Muscle layer of duodenum (tissue), 2 donors: ENCODE measurements around the gene ADRA2A.

Experiments used
- H3K27ac ChIP-seq: one replicate; pipeline ENCODE4 v1.7.0; 2013; ENCODE audit warnings: mild to moderate bottlenecking, low read length
- H3K27me3 ChIP-seq: one replicate; pipeline ENCODE4 v1.7.0; 2013; ENCODE audit warnings: low read depth, mild to moderate bottlenecking, control low read depth, low read length
- H3K36me3 ChIP-seq, 2 donors: one replicate each; pipeline ENCODE4 v1.7.0; 2013; ENCODE audit warnings: low read length in 2 of 2, control low read depth in 1 of 2, mild to moderate bottlenecking in 1 of 2; ENCODE audit not compliant: insufficient read depth in 2 of 2, control insufficient read depth in 1 of 2
- H3K4me1 ChIP-seq, 2 donors: one replicate each; pipeline ENCODE4 v1.7.0; 2013; ENCODE audit warnings: low read length in 2 of 2, mild to moderate bottlenecking in 2 of 2, control low read depth in 1 of 2, moderate library complexity in 1 of 2; ENCODE audit not compliant: insufficient read depth in 2 of 2, control insufficient read depth in 1 of 2
- H3K4me3 ChIP-seq, 2 donors: one replicate each; pipeline ENCODE4 v1.7.0; 2013; ENCODE audit warnings: low read length in 2 of 2, low read depth in 1 of 2, mild to moderate bottlenecking in 1 of 2
- H3K9me3 ChIP-seq, 2 donors: one replicate each; pipeline ENCODE4 v1.7.0; 2013; ENCODE audit warnings: low read length in 2 of 2, control low read depth in 1 of 2, mild to moderate bottlenecking in 1 of 2; ENCODE audit not compliant: control insufficient read depth in 1 of 2
- donor health status: healthy.

Gene ADRA2A

DNA sequence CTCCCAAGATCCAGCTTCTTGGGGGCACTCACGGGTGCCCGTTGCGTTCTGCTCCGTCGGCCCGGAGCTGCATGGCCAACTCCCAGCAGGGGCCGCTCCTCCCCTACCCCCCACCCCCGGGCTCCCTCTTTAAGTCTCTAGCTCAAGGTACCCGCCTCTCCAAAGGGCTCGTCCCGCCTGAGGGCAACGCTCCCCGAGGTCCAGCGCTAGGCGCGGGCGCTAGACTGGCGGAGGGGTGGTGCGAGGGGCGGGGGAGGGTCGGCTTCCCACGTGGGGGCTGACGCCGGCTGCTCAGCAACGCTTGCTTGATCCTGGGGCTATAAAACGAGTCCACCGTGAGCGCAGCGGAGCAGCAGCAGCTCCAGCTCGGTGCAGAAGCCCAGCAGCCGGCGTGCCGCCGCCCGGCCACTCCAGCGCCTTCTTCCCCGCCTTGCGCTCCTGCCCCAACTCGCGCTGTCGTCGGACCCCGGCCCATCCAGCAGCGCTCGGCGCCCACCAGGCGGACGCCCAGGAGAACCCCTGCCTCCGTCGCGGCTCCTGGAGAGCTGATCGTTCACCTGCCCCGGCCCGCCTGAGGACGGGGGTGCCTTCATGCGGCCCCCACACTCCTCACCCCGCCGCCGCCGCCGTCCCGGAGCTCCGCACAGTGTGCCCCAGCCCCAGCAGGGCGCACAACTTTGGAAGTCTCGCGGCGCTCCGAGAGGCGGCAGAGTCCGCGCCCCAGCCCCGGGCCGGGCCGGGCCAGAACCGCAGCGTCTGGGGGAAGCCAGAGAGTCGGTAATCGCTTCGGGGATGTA, at the start of gene ADRA2A:
Gene ADRA2A (plus strand): TSS at position 348 of the 797 bp plus-strand sequence. CDS start 968 bp downstream, outside the sequence.
- H3K27me3 ChIP-seq = peaks cover 29% of the 10 kb centered on the region

DNA sequence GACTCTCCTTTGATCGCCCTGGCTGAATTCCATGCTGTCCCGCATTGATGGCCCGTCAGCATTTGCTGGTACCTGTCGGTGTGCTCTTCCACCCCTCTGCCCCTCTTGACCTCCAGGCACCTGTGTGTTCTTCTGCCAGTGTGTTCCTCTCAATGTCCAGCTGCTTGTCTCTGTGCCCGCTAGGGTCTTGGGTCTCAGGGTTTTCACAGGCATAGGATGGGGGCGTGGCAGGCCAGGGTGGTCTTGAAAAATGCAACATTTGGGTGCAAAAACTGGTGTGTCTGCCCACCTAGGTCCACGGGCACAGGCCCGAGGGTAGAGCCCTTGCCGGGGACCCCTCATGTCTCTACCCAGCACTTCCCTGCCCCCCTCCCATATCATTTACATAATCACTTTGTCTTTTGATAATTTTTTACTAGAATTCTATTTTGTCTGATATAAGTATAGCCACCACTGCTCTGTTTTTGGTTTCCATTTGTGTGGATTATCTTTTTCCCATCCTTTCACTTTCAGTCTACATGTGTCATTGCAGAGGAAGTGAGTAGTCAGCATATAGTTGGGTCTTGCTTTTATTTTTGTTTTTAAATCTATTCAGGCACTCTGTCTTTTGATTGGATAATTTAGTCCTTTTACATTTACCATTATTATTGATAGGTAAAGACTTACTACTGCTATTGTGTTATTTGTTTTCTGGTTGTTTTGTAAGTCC, 46.6 kb upstream of the ADRA2A start:
- Histone ChIP-seq H3K27me3 (no peaks in the 10 kb centered on the region), H3K27ac (no peak overlapping the region), H3K36me3 (peaks cover 0 to 14% of the 10 kb centered on the region in 2 donors), H3K4me1 (no peaks in the 10 kb centered on the region), H3K9me3 (peaks cover 0 to 9% of the 10 kb centered on the region in 2 donors), H3K4me3 (no peak overlapping the region)

More for the DNA sequence above, at the start of gene ADRA2A:
- H3K27ac ChIP-seq = no peak within 1 kb of the TSS
- peaks cover 0 to 26% of the 10 kb centered on the region in 2 donors for H3K4me1 ChIP-seq
- H3K36me3 ChIP-seq = no peaks in the 10 kb centered on the region
- H3K9me3 ChIP-seq = no peaks in the 10 kb centered on the region
- peak within 1 kb of the TSS; percentile 57 to 79 for H3K4me3 ChIP-seq

DNA sequence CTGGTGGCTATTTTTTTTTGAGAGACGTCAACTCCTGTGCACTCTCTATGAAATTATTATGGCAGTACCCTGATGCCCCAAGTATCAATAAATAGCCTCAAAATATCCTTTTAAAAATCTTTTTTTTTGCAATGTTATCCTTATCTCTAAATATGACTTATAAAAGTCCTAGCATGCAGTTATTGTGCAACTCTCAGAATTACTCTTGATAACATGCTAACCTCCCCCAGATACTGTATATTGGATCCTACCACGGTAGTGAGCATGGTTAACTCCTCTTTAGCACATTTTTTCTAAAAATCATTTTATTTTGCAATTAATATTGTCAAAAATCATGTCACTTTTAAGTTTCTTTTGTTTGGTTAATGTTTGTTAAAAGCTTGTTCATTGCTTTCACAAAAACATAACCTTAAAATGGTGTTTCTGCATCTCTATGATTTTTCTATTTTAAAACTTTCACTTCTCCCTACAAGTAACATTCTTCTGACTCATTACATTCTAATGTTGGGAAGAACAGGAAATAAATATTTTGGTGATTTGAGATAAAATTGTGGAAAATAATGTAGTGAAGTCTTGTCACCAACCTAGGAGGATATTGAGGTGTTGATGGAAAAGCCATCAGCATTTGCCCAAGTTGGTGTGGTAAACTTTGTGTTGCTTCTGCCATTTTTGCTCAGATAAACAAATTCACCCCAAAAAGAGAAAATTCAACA, 42.1 kb upstream of the ADRA2A start:
- Histone ChIP-seq H3K27me3 (no peaks in the 10 kb centered on the region), H3K4me3 (no peak overlapping the region), H3K36me3 (peaks cover 0 to 7% of the 10 kb centered on the region in 2 donors), H3K9me3 (peaks cover 2 to 18% of the 10 kb centered on the region in 2 donors), H3K4me1 (no peaks in the 10 kb centered on the region), H3K27ac (no peak overlapping the region)

DNA sequence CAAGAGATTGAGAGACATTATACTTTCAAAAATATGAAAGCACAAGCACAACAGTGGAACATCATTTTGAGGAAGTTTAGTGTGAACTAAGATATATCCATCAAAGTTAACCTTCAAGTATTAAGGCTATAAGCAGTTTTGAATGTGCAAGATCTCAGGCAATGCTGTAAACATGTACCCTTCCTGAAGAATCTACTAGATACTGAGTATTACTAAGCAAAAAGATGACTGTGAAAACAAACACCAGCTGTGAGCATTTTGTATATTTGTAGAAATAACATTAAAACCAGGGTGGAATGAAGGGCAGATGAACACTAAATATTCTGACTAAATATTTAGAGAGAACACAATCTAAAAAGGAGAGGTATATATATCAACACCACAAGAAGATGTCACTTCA, 41.3 kb upstream of the ADRA2A start:
- H3K4me1 ChIP-seq = no peaks in the 10 kb centered on the region
- H3K36me3 ChIP-seq = peaks cover 0 to 6% of the 10 kb centered on the region in 2 donors
- peaks cover 4 to 25% of the 10 kb centered on the region in 2 donors for H3K9me3 ChIP-seq
- no peaks in the 10 kb centered on the region for H3K27me3 ChIP-seq
- no peak overlapping the region for H3K4me3 ChIP-seq
- no peak overlapping the region for H3K27ac ChIP-seq

DNA sequence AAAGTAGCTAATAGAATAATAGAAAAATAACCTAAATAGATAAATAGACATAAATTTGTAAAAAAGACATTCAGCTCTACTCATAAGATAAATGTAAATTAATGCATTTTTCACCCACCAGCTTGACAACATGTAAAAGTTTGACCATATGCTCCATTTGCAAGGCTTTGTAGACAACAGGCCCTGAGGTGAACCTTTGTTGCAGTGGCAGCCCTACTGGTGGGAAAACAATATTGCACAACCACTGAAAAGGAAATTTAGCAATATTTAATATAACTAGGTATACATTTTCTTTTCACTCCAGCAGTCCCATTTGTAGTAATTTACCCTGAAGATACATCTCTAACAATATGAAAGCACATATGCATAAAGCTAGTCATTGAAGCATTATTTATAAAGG, 39.0 kb upstream of the ADRA2A start:
- Histone ChIP-seq H3K27me3 (no peaks in the 10 kb centered on the region), H3K36me3 (no peaks in the 10 kb centered on the region), H3K9me3 (peaks cover 4 to 25% of the 10 kb centered on the region in 2 donors)

DNA sequence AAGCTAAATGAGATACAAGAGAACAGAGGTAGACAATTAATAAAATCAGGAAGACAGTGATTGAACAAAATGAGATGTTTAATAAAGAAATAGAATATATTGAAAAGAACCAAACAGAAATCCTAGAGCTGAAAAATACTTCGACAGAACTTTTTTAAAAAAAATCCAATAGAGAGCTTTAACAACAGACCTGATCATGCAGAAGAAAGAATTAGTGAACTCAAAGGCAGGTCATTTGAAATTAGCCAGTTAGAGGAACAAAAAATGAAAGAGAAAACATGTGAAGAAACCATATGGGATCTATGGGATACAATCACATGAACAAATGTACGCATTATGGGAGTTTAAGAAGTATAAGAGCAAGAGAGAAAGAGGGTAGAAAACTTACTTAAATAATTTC, 37.3 kb upstream of the ADRA2A start:
- H3K36me3 ChIP-seq = no peaks in the 10 kb centered on the region
- H3K9me3 ChIP-seq = peaks cover 4 to 22% of the 10 kb centered on the region in 2 donors
- no peaks in the 10 kb centered on the region for H3K27me3 ChIP-seq
- no peak overlapping the region for H3K4me3 ChIP-seq
- no peaks in the 10 kb centered on the region for H3K4me1 ChIP-seq
- no peak overlapping the region for H3K27ac ChIP-seq

More for the DNA sequence above, 39.0 kb upstream of the ADRA2A start:
- no peaks in the 10 kb centered on the region for H3K4me1 ChIP-seq
- no peak overlapping the region for H3K27ac ChIP-seq
- no peak overlapping the region for H3K4me3 ChIP-seq

DNA sequence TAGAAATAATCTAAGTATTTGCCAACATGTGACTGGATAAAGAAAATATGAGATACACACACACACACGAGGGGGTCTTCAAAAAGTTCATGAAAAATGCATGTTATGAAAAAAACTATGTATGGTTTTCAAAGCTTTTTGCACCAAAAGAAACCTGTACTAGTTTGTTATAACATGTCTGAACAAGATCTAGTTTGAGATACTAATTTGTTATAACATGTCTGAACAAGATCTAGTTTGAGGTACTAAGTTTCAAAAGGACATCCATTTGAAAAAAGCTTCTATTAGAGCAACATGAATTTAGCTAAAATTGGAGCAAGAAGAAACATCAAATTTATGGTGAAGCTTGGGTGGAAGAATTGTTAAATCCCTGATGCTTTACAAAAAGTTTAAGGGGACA, 19.8 kb upstream of the ADRA2A start:
- Histone ChIP-seq H3K27ac (no peak overlapping the region), H3K36me3 (no peaks in the 10 kb centered on the region), H3K4me3 (no peak overlapping the region), H3K4me1 (no peaks in the 10 kb centered on the region), H3K27me3 (no peaks in the 10 kb centered on the region), H3K9me3 (peaks cover 5 to 14% of the 10 kb centered on the region in 2 donors)

DNA sequence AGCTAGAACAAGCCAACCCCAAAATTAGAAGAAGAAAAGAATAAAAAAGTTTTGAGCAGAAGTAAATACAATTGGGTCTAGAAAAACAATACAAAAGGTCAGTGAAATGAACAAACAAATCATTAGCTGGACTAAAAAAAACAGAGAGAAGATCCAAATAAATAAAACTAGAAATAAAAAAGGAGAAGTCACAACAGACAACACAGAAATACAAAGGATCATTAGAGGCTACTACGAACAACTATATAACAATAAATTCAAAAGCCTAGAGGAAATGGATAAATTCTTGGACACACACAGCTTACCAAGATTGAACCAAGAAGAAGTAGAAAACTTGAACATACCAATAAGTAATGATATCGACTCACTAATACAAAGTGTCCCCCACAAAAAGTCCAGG, 13.4 kb upstream of the ADRA2A start:
- Histone ChIP-seq H3K36me3 (no peaks in the 10 kb centered on the region), H3K9me3 (peaks cover 0 to 8% of the 10 kb centered on the region in 2 donors), H3K4me1 (no peaks in the 10 kb centered on the region), H3K27me3 (no peaks in the 10 kb centered on the region), H3K4me3 (no peak overlapping the region), H3K27ac (no peak overlapping the region)

DNA sequence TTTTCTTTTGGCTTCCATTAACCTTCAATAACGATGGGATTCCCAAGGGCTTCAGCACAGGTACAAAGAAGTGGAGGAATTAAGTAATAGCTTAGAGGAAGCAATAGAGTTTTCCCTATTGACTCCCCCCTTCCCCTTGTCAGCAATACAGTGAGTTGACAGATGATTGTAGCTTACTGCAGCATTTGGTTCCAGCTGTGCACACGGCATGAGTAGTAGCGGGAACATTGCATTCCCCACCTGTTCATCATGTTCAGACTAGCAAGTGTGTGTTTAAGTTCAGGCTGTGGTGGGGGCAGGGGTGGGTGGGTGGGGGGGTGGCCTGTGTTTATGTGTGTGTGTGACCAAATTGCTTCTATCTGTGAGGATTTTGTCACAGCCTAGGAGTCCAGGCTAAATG, 4.6 kb upstream of the ADRA2A start:
- H3K36me3 ChIP-seq = no peaks in the 10 kb centered on the region
- H3K27me3 ChIP-seq = peaks cover 27% of the 10 kb centered on the region
- peaks cover 0 to 16% of the 10 kb centered on the region in 2 donors for H3K4me1 ChIP-seq
- H3K9me3 ChIP-seq = peaks cover 0 to 8% of the 10 kb centered on the region in 2 donors
- no peak overlapping the region for H3K27ac ChIP-seq
- H3K4me3 ChIP-seq = no peak overlapping the region

DNA sequence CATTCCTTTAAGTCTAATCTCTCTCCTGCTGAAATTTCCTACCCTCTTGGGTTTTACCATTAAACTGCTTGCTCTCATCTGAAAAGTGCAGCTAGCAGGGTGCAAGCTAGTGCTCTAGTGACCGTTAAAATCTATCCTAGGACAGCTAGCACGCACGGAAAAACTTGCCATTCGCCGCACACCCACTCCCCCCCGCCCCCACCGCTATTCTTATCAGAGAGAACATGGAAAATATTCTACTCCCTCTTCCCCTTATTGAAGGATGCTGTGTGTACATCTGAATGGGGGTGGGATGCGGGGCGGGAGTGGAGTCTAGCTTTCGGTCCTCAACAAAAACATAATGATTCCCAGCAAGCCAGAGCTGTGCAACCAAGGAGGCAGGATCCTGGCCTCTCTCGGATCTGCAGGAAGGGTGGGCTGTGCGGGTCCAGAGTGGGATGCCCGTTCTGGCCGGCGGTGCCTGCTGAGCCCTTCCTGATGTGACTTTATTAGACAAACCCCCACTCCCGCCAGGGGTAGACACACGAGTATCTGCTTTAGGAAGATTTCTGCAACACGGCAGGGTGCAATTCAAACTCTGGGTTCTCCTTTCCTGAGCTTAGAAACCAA, 1.1 kb upstream of the ADRA2A start:
- Histone ChIP-seq H3K9me3 (no peaks in the 10 kb centered on the region), H3K4me1 (peaks cover 0 to 26% of the 10 kb centered on the region in 2 donors), H3K36me3 (no peaks in the 10 kb centered on the region), H3K27ac (no peak overlapping the region), H3K27me3 (peaks cover 32% of the 10 kb centered on the region), H3K4me3 (peak overlapping the region; percentile 57 to 79)
